ENCODE results near the gene XYLT2.

- TF ChIP-seq POLR2A (IDR thresholded peaks at IDR 0.05; ENCODE audit: low read depth, low read length) (no peak), TAF1 (IDR thresholded peaks at IDR 0.05; ENCODE audit: low read depth, low read length) (no peak), POLR2AphosphoS5 (IDR thresholded peaks at IDR 0.05; ENCODE audit: low read depth, low read length) (no peak)
Observed at GRCh38 chr17:50371526-50371925, 25.6 kb downstream of the XYLT2 start.

Measured in GM12891 (cell line).